Endothelial cell of umbilical vein (primary cell): ENCODE results near the gene AGBL5. TPM values are rescaled to one million over a fixed set of nuclear protein-coding genes. Genes with fewer than 3 reads are reported as not detected.

Experiments used
- BruUV-seq: library from RNA; stranded (reverse); fragments of 400-500 nt; replicated peaks from 2 replicates; lab custom pipeline; 2021; lab: Mats Ljungman, UMichigan
- CTCF ChIA-PET: fragments of 300-600, 350-600 bp; sonication (Branson Sonifier 250); formaldehyde crosslinking; loops from one replicate; lab custom pipeline; 2021; ENCODE audit warnings: antibody characterized with exemption, inconsistent platforms; lab: Charles Lee
- POLR2A ChIA-PET: fragments of 300-600, 350-600 bp; sonication (Branson Sonifier 250); formaldehyde crosslinking; loops from one replicate; lab custom pipeline; 2021; ENCODE audit warnings: antibody characterized with exemption, inconsistent platforms; lab: Charles Lee
- DNase-seq: peaks from one replicate; pipeline ENCODE4 v3.0.0-alpha.2; 2011; ENCODE audit warnings: low read depth, low spot score
- FAIRE-seq: peaks from 2 replicates; lab custom pipeline; 2011; peaks lifted over from hg19 to GRCh38; lab: Jason Lieb, UNC
- H2AFZ ChIP-seq: 2 replicates; pipeline ENCODE4 v1.6.0; 2012; ENCODE audit warnings: low read depth, low read length, control low read depth, inconsistent platforms
- H3K27ac ChIP-seq: 2 replicates; pipeline ENCODE4 v1.5.1; 2011; ENCODE audit warnings: low read depth, mild to moderate bottlenecking, control low read depth, low read length, moderate library complexity; ENCODE audit not compliant: insufficient read depth
- H3K27me3 ChIP-seq, 2 experiments: 2 replicates each; pipeline versions ENCODE4 v1.6.0 to v1.6.1; 2011; ENCODE audit warnings: low read length in 2 of 2, mixed read lengths in 1 of 2; ENCODE audit not compliant: control insufficient read depth in 2 of 2, insufficient read depth in 2 of 2
- H3K36me3 ChIP-seq, 2 experiments: 2 replicates in 1 of 2; 3 replicates in 1 of 2; pipeline ENCODE4 v1.5.1; 2011; ENCODE audit warnings: low read length in 2 of 2, mild to moderate bottlenecking in 1 of 2, moderate library complexity in 1 of 2; ENCODE audit not compliant: control insufficient read depth in 2 of 2, insufficient read depth in 2 of 2; ENCODE audit errors: extremely low read depth in 1 of 2
- H3K4me1 ChIP-seq: 3 replicates; pipeline ENCODE4 v1.5.1; 2011; ENCODE audit warnings: mild to moderate bottlenecking, low read length; ENCODE audit not compliant: control insufficient read depth, insufficient read depth; ENCODE audit errors: extremely low read depth
- H3K4me2 ChIP-seq: 2 replicates; pipeline ENCODE4 v1.6.1; 2011; ENCODE audit warnings: low read length, control low read depth, mixed read lengths; ENCODE audit not compliant: insufficient read depth
- H3K4me3 ChIP-seq, 3 experiments: fragments of 200-600 bp in 1 of 3; sonication (generic), shearing (Covaris generic) in 1 of 3; replicated peaks in 1 of 3; 2 replicates each; pipeline ENCODE4 v1.5.1; 2011 to 2016; ENCODE audit warnings: control low read depth in 3 of 3, low read length in 3 of 3, mild to moderate bottlenecking in 2 of 3, inconsistent platforms in 1 of 3, low read depth in 1 of 3, moderate library complexity in 1 of 3; ENCODE audit not compliant: insufficient read depth in 1 of 3
- H3K79me2 ChIP-seq: 2 replicates; pipeline ENCODE4 v1.6.0; 2012; ENCODE audit warnings: low read length, inconsistent platforms; ENCODE audit not compliant: control insufficient read depth, insufficient read depth
- H3K9ac ChIP-seq: replicated peaks from 2 replicates; pipeline ENCODE3; 2011; ENCODE audit warnings: low read length, control low read depth; ENCODE audit not compliant: insufficient read depth; ENCODE audit errors: extremely low read depth
- H3K9me1 ChIP-seq: replicated peaks from 3 replicates; pipeline ENCODE4 v1.6.0; 2011; ENCODE audit warnings: mild to moderate bottlenecking, low read length; ENCODE audit not compliant: control insufficient read depth, insufficient read depth; ENCODE audit errors: extremely low read depth
- H3K9me3 ChIP-seq: replicated peaks from 2 replicates; pipeline ENCODE4 v1.5.1; 2012; ENCODE audit warnings: low read length, inconsistent platforms; ENCODE audit not compliant: control insufficient read depth, insufficient read depth
- H4K20me1 ChIP-seq: replicated peaks from 2 replicates; pipeline ENCODE3; 2011; ENCODE audit warnings: mild to moderate bottlenecking, low read length; ENCODE audit not compliant: control insufficient read depth, insufficient read depth; ENCODE audit errors: extremely low read depth
- CTCF ChIP-seq, 2 donors: IDR thresholded peaks; 1 replicate in 1 of 2; 2 replicates in 1 of 2; pipeline ENCODE4 v1.5.1; 2011; ENCODE audit warnings: low read length in 2 of 2, mild to moderate bottlenecking in 2 of 2, moderate library complexity in 2 of 2, control low read depth in 1 of 2, inconsistent platforms in 1 of 2, low read depth in 1 of 2; ENCODE audit not compliant: insufficient read depth in 1 of 2; ENCODE audit errors: extremely low read depth in 1 of 2
- EZH2 ChIP-seq: IDR thresholded peaks from 2 replicates; pipeline ENCODE4 v1.6.1; 2012; ENCODE audit warnings: borderline replicate concordance, low read depth, mild to moderate bottlenecking, moderate library complexity, low read length, inconsistent platforms; ENCODE audit not compliant: severe bottlenecking
- FOS ChIP-seq: IDR thresholded peaks from 2 replicates; pipeline ENCODE4 v1.6.1; 2011; ENCODE audit warnings: mild to moderate bottlenecking, low read length, moderate library complexity, borderline replicate concordance; ENCODE audit not compliant: insufficient read depth
- GATA2 ChIP-seq: IDR thresholded peaks from 2 replicates; pipeline ENCODE4 v1.7.0; 2011; ENCODE audit warnings: low read depth, mild to moderate bottlenecking, moderate library complexity, mixed read lengths, low read length; ENCODE audit not compliant: insufficient read length, insufficient read depth
- JUN ChIP-seq: IDR thresholded peaks from 2 replicates; pipeline ENCODE4 v1.6.1; 2011; ENCODE audit warnings: borderline replicate concordance, low read depth; ENCODE audit not compliant: insufficient read length, insufficient read depth
- MAX ChIP-seq: IDR thresholded peaks from 2 replicates; pipeline ENCODE4 v1.6.1; 2011; ENCODE audit not compliant: insufficient read depth, insufficient read length
- MYC ChIP-seq: IDR thresholded peaks from one replicate; pipeline ENCODE4 v1.6.1; 2011; ENCODE audit warnings: mild to moderate bottlenecking, low read depth, low read length
- POLR2A ChIP-seq: IDR thresholded peaks from 2 replicates; pipeline ENCODE4 v1.6.1; 2012; ENCODE audit warnings: low read depth, mild to moderate bottlenecking, control low read depth, low read length
- POLR2AphosphoS5 ChIP-seq: IDR thresholded peaks from 2 replicates; pipeline ENCODE4 v1.6.1; 2012; ENCODE audit warnings: low read depth, mild to moderate bottlenecking, control low read depth, low read length, moderate library complexity; ENCODE audit not compliant: insufficient read depth
- dilution Hi-C: fragments of 300-500 bp; cut with MboI; formaldehyde crosslinking; loops from one replicate; pipeline ENCODE4 v1.15.0; 2019; ENCODE audit warnings: low sequenced_read_pairs; ENCODE audit not compliant: extremely low pct_ligation_motif_present
- intact Hi-C: fragments of 100-400 bp; cut with micrococcal nuclease; formaldehyde crosslinking; loops from one replicate; pipeline ENCODE4 v1.10.0; 2022
- polyA plus RNA-seq, 4 experiments: library from polyadenylated mRNA; depleted of rRNA in 3 of 4; stranded (reverse) in 3 of 4; unstranded in 1 of 4; fragments of >200 nt; gene quantifications; 2 replicates each; pipeline versions ENCODE4 v1.2.1 to v1.2.3, GENCODE V29; 2011 to 2012; ENCODE audit warnings: missing spikeins in 1 of 4
- total RNA-seq: library from RNA; stranded (reverse); gene quantifications from 2 replicates; pipeline ENCODE4 v1.2.3, GENCODE V29; 2021

Gene AGBL5
- total and polyA plus RNA-seq, 2 donors (not counting 3 experiments of a cell fraction or from before 2014, with no cell fraction given), result 28.2 to 41.9 TPM

GRCh38 chr2:27088634-27089033 is 37.2 kb downstream of the AGBL5 start:
- Histone ChIP-seq H3K36me3 (no peaks in the 10 kb centered on the region), H3K4me2 (no peak overlapping the region), H3K27me3 (no peaks in the 10 kb centered on the region), H3K9ac (no peak overlapping the region), H3K79me2 (no peaks in the 10 kb centered on the region), H3K4me1 (peaks cover 5% of the 10 kb centered on the region), H3K9me3 (no peaks in the 10 kb centered on the region), H3K27ac (no peak overlapping the region), H3K9me1 (no peaks in the 10 kb centered on the region), H3K4me3 (no peak overlapping the region), H4K20me1 (no peaks in the 10 kb centered on the region), H2AFZ (no peak overlapping the region)
- CTCF ChIA-PET, result interaction anchor here (1.3 to 6.0 kb wide), 4 partner anchors 38 to 191 kb away, joined by 3 to 39 read pairs (median 13); partner anchors contain the start of gene AGBL5
- BruUV-seq, result no TSS peak
- TF ChIP-seq FOS (no peak), JUN (no peak), POLR2AphosphoS5 (no peak), POLR2A (no peak), CTCF (IDR thresholded peaks at IDR 0.05; ENCODE audit: extremely low read depth in 1 of 2, insufficient read depth in 1 of 2, low read depth in 1 of 2, low read length in 2 of 2) (no peak), MAX (no peak), EZH2 (no peak), MYC (no peak), GATA2 (no peak)
- POLR2A ChIA-PET, result no interaction called here
- intact Hi-C loops (loop anchor here (5.0 kb wide), 1 partner anchor 241 kb away; the partner anchor contains the start of gene DPYSL5), dilution Hi-C loops (no loop called here)
- DNase-seq (no peak), FAIRE-seq (no peak)
